ENCODE measurements around the gene AZGP1. TPM values are rescaled to one million over a fixed set of nuclear protein-coding genes. Genes with fewer than 3 reads are reported as not detected.
"Not testable (repeated sequence)": the region's sequence is repeated elsewhere in the genome, so short reads cannot be mapped to it uniquely, and the experiment has no call there.

The AZGP1 gene
- total and polyA plus RNA-seq, 4 experiments from 2014 or later, result not detected

DNA sequence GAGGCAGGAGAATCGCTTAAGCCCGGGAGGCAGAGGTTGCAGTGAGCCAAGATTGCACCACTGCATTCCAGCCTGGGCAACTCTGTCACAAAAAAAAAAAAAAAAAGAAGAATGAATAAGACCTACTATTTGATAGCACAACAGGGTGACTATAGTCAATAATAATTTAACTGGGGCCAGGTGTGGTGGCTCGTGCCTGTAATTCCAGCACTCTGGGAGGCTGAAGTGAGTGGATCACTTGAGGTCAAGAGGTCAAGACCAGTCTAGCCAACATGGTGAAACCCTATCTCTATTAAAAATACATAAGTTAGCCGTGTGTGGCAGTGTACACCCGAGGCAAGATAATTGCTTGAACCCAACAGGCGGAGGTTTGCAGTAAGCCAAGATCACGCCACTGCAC lies 2.0 kb downstream of the AZGP1 start:
- H3K27ac ChIP-seq (ENCODE audit: low read depth, low read length); H3K27ac Mint-ChIP-seq; H3K36me3 ChIP-seq (ENCODE audit: insufficient read depth, low read length); DNase-seq; CTCF ChIA-PET (ENCODE audit: partially characterized antibody); intact Hi-C loops (cut with micrococcal nuclease); H3K4me1 ChIP-seq (ENCODE audit: insufficient read depth, low read length); H3K36me3 Mint-ChIP-seq; H3K27me3 ChIP-seq (ENCODE audit: insufficient read depth, low read length); H3K9me3 Mint-ChIP-seq; H3K4me3 ChIP-seq (ENCODE audit: low read length in 2 of 2); H3K9me3 ChIP-seq (ENCODE audit: control insufficient read depth in 1 of 2, low read length in 2 of 2); H3K4me3 Mint-ChIP-seq; H3K4me1 Mint-ChIP-seq; POLR2A ChIA-PET (ENCODE audit: partially characterized antibody): not testable (repeated sequence)
- H3K27me3 Mint-ChIP-seq, result peaks cover 10 to 19% of the 10 kb centered on the region in 2 donors

DNA sequence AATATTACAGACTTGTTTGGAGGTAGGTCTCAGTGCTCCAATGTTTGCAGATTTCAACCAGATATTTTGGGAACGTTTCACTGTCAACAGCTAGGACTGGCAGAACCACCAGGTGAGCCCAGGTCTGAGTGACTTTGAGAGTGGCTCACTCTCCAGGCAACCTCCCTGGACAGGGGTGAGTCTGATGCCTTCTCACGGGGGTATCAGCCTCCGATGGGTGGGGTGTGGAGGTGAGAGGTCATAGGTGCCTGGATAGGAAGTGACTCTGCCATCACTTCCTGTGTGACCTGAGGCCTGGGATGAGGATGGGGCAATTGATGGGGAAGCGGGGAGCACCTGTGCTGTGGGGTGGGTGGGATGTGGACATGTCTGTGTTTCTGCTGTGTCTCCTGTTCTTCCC lies 4.6 kb downstream of the AZGP1 start:
- H3K27ac Mint-ChIP-seq, result no peak overlapping the region
- Histone ChIP-seq H3K27ac (ENCODE audit: low read depth, low read length) (no peak overlapping the region), H3K4me1 (ENCODE audit: insufficient read depth, low read length) (no peaks in the 10 kb centered on the region), H3K36me3 (ENCODE audit: insufficient read depth, low read length) (no peaks in the 10 kb centered on the region), H3K9me3 (ENCODE audit: control insufficient read depth in 1 of 2, low read length in 2 of 2) (no peaks in the 10 kb centered on the region), H3K27me3 (ENCODE audit: insufficient read depth, low read length) (no peaks in the 10 kb centered on the region), H3K4me3 (ENCODE audit: low read length in 2 of 2) (no peak overlapping the region)
- H3K27me3 Mint-ChIP-seq, result peaks cover 6 to 30% of the 10 kb centered on the region in 2 donors
- no peaks in the 10 kb centered on the region for H3K36me3 Mint-ChIP-seq
- H3K9me3 Mint-ChIP-seq, result no peaks in the 10 kb centered on the region
- CTCF ChIA-PET (ENCODE audit: partially characterized antibody), result interaction anchor here (2.1 kb wide), 1 partner anchor 58 kb away, joined by 8 read pairs; no protein-coding TSS in a partner anchor
- POLR2A ChIA-PET (ENCODE audit: partially characterized antibody), result no interaction called here
- no peak for DNase-seq
- intact Hi-C loops (cut with micrococcal nuclease), result no loop called here
- H3K4me1 Mint-ChIP-seq, result no peaks in the 10 kb centered on the region
- no peak overlapping the region for H3K4me3 Mint-ChIP-seq

DNA sequence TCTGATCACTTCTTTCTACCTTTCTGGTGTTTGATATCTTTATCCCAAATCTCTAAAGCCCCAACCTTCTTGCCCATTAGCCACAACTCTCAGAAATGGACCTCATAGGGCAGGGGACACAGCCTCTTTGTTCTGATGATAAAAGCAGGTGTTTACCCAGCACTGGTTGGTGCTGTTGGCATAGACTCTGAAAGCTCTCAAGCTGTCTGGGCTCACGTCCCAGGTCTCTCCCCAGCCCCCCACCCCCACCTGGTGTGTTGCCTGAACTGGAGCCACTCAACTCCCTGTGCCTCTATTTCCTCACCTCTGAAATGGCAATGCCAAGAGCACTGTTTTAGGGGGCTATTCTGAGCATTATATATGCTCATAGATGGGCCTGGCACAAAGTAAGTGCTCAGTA lies 6.0 kb downstream of the AZGP1 start:
- H3K9me3 Mint-ChIP-seq; H3K4me1 Mint-ChIP-seq; H3K27me3 ChIP-seq (ENCODE audit: insufficient read depth, low read length); H3K4me3 ChIP-seq (ENCODE audit: low read length in 2 of 2); intact Hi-C loops (cut with micrococcal nuclease); H3K36me3 ChIP-seq (ENCODE audit: insufficient read depth, low read length); H3K27ac Mint-ChIP-seq; H3K4me1 ChIP-seq (ENCODE audit: insufficient read depth, low read length); H3K27ac ChIP-seq (ENCODE audit: low read depth, low read length); H3K4me3 Mint-ChIP-seq; POLR2A ChIA-PET (ENCODE audit: partially characterized antibody); DNase-seq; H3K36me3 Mint-ChIP-seq; H3K9me3 ChIP-seq (ENCODE audit: control insufficient read depth in 1 of 2, low read length in 2 of 2): not testable (repeated sequence)
- CTCF ChIA-PET (ENCODE audit: partially characterized antibody), result interaction anchor here (1.4 kb wide), 1 partner anchor 10 kb away, joined by 4 read pairs; no protein-coding TSS in a partner anchor
- H3K27me3 Mint-ChIP-seq, result peaks cover 6 to 41% of the 10 kb centered on the region in 2 donors

DNA sequence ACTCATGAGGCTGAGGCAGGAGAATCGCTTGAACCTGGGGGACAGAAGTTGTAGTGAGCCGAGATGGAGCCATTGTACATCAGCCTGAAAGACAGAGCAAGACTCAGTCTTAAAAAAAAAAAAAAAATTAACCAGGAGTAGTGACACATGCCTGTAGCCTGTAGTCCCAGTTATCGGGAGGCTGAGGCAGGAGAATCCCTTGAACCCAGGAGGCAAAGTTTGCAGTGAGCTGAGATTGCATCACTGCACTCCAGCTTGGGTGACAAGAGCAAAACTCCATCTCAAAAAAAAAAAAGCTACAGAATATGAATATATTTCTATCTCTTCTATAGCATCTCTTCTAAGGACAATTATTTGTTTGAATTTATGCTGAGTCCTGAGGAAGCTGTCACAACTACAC lies 6.5 kb downstream of the AZGP1 start:
- Mint-ChIP-seq H3K9me3 (no peaks in the 10 kb centered on the region), H3K4me1 (no peaks in the 10 kb centered on the region), H3K4me3 (no peak overlapping the region), H3K36me3 (no peaks in the 10 kb centered on the region), H3K27me3 (peaks cover 11 to 46% of the 10 kb centered on the region in 2 donors), H3K27ac (no peak overlapping the region)
- Histone ChIP-seq H3K27ac (ENCODE audit: low read depth, low read length) (no peak overlapping the region), H3K36me3 (ENCODE audit: insufficient read depth, low read length) (no peaks in the 10 kb centered on the region), H3K27me3 (ENCODE audit: insufficient read depth, low read length) (peaks cover 5% of the 10 kb centered on the region), H3K9me3 (ENCODE audit: control insufficient read depth in 1 of 2, low read length in 2 of 2) (no peaks in the 10 kb centered on the region), H3K4me1 (ENCODE audit: insufficient read depth, low read length) (no peaks in the 10 kb centered on the region), H3K4me3 (ENCODE audit: low read length in 2 of 2) (no peak overlapping the region)
- ChIA-PET CTCF (ENCODE audit: partially characterized antibody) (interaction anchor here (0.7 to 1.4 kb wide), 2 partner anchors 11 to 44 kb away, joined by 3 to 4 read pairs; no protein-coding TSS in a partner anchor), POLR2A (ENCODE audit: partially characterized antibody) (no interaction called here)
- intact Hi-C loops (cut with micrococcal nuclease), result no loop called here
- no peak for DNase-seq

DNA sequence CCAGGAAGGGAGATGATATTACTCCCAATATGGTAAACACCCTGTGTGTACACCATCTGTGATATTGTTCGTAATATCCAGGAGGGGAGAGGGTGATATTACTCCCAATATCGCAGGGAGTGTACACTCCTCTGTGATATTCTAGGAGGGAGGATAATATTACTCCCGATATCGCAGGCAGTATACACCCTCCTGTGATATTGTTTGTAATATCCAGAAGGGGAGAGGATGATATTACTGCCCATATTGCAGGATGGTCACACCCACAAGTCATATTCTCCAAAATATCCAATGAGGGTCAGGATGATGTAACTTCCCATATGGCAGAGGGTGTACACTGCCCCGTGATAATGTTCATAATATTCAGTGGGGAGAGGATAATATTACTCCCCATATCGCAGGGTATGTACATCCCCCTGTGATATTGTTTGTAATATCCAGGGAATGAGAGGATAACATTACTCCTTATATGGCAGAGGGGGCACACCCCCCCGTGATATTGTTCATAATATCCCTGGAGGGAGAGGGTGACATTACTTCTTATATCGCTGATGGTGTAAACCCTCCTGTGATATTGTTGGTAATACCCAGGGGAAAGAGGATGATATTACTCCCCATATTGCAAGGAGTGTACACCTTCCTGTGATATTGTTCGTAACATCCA lies 17.1 kb downstream of the AZGP1 start:
- Histone ChIP-seq H3K4me3 (ENCODE audit: low read length in 2 of 2) (no peak overlapping the region), H3K9me3 (ENCODE audit: control insufficient read depth in 1 of 2, low read length in 2 of 2) (no peaks in the 10 kb centered on the region), H3K36me3 (ENCODE audit: insufficient read depth, low read length) (no peaks in the 10 kb centered on the region), H3K27ac (ENCODE audit: low read depth, low read length) (no peak overlapping the region), H3K27me3 (ENCODE audit: insufficient read depth, low read length) (peaks cover 11% of the 10 kb centered on the region), H3K4me1 (ENCODE audit: insufficient read depth, low read length) (no peaks in the 10 kb centered on the region)
- Mint-ChIP-seq H3K4me1 (no peaks in the 10 kb centered on the region), H3K27me3 (peaks cover 17 to 43% of the 10 kb centered on the region in 2 donors), H3K4me3 (no peak overlapping the region), H3K36me3 (no peaks in the 10 kb centered on the region), H3K9me3 (no peaks in the 10 kb centered on the region), H3K27ac (no peak overlapping the region)
- intact Hi-C loops (cut with micrococcal nuclease), result no loop called here
- POLR2A ChIA-PET (ENCODE audit: partially characterized antibody), result no interaction called here
- CTCF ChIA-PET (ENCODE audit: partially characterized antibody), result no interaction called here
- no peak for DNase-seq

DNA sequence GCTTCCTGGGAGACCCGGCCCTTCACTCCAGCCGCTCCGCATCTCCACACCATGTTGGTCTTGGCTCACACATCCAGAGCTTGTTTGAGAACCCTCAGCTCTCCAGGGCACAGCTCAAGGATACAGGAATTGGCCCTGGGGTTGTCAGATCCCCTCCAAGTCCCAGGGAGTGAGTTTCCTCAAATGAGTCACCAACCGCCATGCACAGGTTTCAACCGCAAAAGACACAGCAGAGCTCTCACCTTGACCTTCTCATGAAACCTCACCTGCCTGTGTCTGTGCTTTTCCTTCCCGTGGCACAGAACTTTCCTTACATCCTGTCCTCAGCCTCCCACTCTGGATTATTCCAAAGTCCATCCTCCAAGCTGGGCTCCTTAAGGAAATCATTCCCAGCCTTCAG lies 20.6 kb downstream of the AZGP1 start:
- POLR2A ChIA-PET (ENCODE audit: partially characterized antibody), result no interaction called here
- no peak overlapping the region for H3K27ac Mint-ChIP-seq

DNA sequence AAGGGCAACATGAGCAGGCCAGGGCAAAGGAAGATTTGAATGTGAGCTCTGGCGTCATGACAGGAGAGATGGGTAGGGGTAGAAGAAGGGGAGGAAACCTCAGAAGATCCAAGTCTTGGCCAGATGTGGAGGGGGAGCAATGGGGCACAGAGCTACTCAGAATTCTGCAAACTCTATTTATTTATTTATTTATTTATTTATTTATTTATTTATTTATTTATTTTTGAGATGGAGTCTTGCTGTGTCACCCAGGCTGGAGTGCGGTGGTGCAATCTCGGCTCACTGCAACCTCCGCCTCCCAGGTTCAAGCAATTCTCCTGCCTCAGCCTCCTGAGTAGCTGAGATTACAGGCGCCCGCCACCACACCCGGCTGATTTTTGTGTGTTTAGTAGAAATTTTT lies 21.2 kb downstream of the AZGP1 start:
- CTCF ChIA-PET (ENCODE audit: partially characterized antibody), result interaction anchor here (2.2 to 2.3 kb wide), 2 partner anchors 25 to 40 kb away, joined by 7 read pairs; no protein-coding TSS in a partner anchor
- POLR2A ChIA-PET (ENCODE audit: partially characterized antibody); intact Hi-C loops (cut with micrococcal nuclease); H3K27me3 ChIP-seq (ENCODE audit: insufficient read depth, low read length); H3K4me1 ChIP-seq (ENCODE audit: insufficient read depth, low read length); H3K27ac ChIP-seq (ENCODE audit: low read depth, low read length); H3K4me1 Mint-ChIP-seq; H3K4me3 ChIP-seq (ENCODE audit: low read length in 2 of 2); H3K4me3 Mint-ChIP-seq; DNase-seq; H3K9me3 ChIP-seq (ENCODE audit: control insufficient read depth in 1 of 2, low read length in 2 of 2); H3K36me3 ChIP-seq (ENCODE audit: insufficient read depth, low read length); H3K36me3 Mint-ChIP-seq: not testable (repeated sequence)
- peak overlapping the region in 1 of 7 donors; percentile 28 for H3K27ac Mint-ChIP-seq
- H3K27me3 Mint-ChIP-seq, result peaks cover 5 to 21% of the 10 kb centered on the region in 2 donors
- peaks cover 0 to 13% (median 4%) of the 10 kb centered on the region in 8 donors for H3K9me3 Mint-ChIP-seq

More for the DNA sequence above, 20.6 kb downstream of the AZGP1 start:
- Mint-ChIP-seq H3K4me3 (no peak overlapping the region), H3K27me3 (peaks cover 7 to 25% of the 10 kb centered on the region in 2 donors), H3K9me3 (peaks cover 0 to 8% (median 0%) of the 10 kb centered on the region in 8 donors), H3K4me1 (no peaks in the 10 kb centered on the region), H3K36me3 (no peaks in the 10 kb centered on the region)
- H3K27me3 ChIP-seq (ENCODE audit: insufficient read depth, low read length), result no peaks in the 10 kb centered on the region
- H3K4me3 ChIP-seq (ENCODE audit: low read length in 2 of 2), result no peak overlapping the region
- H3K9me3 ChIP-seq (ENCODE audit: control insufficient read depth in 1 of 2, low read length in 2 of 2), result no peaks in the 10 kb centered on the region
- CTCF ChIA-PET (ENCODE audit: partially characterized antibody), result interaction anchor here (2.2 to 2.3 kb wide), 2 partner anchors 24 to 41 kb away, joined by 7 read pairs; no protein-coding TSS in a partner anchor
- no peak overlapping the region for H3K27ac ChIP-seq (ENCODE audit: low read depth, low read length)
- intact Hi-C loops (cut with micrococcal nuclease), result no loop called here
- no peaks in the 10 kb centered on the region for H3K4me1 ChIP-seq (ENCODE audit: insufficient read depth, low read length)
- no peaks in the 10 kb centered on the region for H3K36me3 ChIP-seq (ENCODE audit: insufficient read depth, low read length)
- DNase-seq, result no peak

Data from CD4-positive, alpha-beta memory T cell (primary cell).